Endothelial cell of umbilical vein (primary cell): ENCODE measurements around the gene CRYGS.

ENCODE experiments used
- CTCF ChIP-seq, 2 donors: IDR thresholded peaks; 1 replicate in 1 of 2; 2 replicates in 1 of 2; pipeline ENCODE4 v1.5.1; 2011; ENCODE audit warnings: low read length in 2 of 2, mild to moderate bottlenecking in 2 of 2, moderate library complexity in 2 of 2, control low read depth in 1 of 2, inconsistent platforms in 1 of 2, low read depth in 1 of 2; ENCODE audit not compliant: insufficient read depth in 1 of 2; ENCODE audit errors: extremely low read depth in 1 of 2
- EZH2 ChIP-seq: IDR thresholded peaks from 2 replicates; pipeline ENCODE4 v1.6.1; 2012; ENCODE audit warnings: borderline replicate concordance, low read depth, mild to moderate bottlenecking, moderate library complexity, low read length, inconsistent platforms; ENCODE audit not compliant: severe bottlenecking
- GATA2 ChIP-seq: IDR thresholded peaks from 2 replicates; pipeline ENCODE4 v1.7.0; 2011; ENCODE audit warnings: low read depth, mild to moderate bottlenecking, moderate library complexity, mixed read lengths, low read length; ENCODE audit not compliant: insufficient read length, insufficient read depth
- POLR2A ChIP-seq: IDR thresholded peaks from 2 replicates; pipeline ENCODE4 v1.6.1; 2012; ENCODE audit warnings: low read depth, mild to moderate bottlenecking, control low read depth, low read length
- POLR2AphosphoS5 ChIP-seq: IDR thresholded peaks from 2 replicates; pipeline ENCODE4 v1.6.1; 2012; ENCODE audit warnings: low read depth, mild to moderate bottlenecking, control low read depth, low read length, moderate library complexity; ENCODE audit not compliant: insufficient read depth
- TF ChIP-seq, protein P1 (sequence below): IDR thresholded peaks from 2 replicates; pipeline ENCODE4 v1.6.1; 2011; ENCODE audit not compliant: insufficient read depth, insufficient read length

- TF ChIP-seq POLR2AphosphoS5 = no peak
- no peak for TF ChIP-seq EZH2
- TF ChIP-seq POLR2A = no peak
- no peak for TF ChIP-seq CTCF (IDR thresholded peaks at IDR 0.05; ENCODE audit: extremely low read depth in 1 of 2, insufficient read depth in 1 of 2, low read depth in 1 of 2, low read length in 2 of 2)
- no peak for TF ChIP-seq GATA2
- TF ChIP-seq, protein P1, sequence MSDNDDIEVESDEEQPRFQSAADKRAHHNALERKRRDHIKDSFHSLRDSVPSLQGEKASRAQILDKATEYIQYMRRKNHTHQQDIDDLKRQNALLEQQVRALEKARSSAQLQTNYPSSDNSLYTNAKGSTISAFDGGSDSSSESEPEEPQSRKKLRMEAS = no peak
Measured at GRCh38 chr3:186582541-186582940, 38.4 kb upstream of the CRYGS start.
